ENCODE results near the gene KRTAP4-7. TPM values are rescaled to one million over a fixed set of nuclear protein-coding genes. Genes with fewer than 3 reads are reported as not detected.

KRTAP4-7 gene
- polyA plus RNA-seq, 2 of the 4 experiments (the other 2 are of a cell fraction) = not detected

- ChIA-PET POLR2A (no interaction called here), CTCF (no interaction called here)
- DNase-seq (ENCODE audit: low read depth in 1 of 2, low spot score in 1 of 2) = no peak
- Histone ChIP-seq H3K27ac (no peak overlapping the region), H3K9me3 (no peaks in the 10 kb centered on the region), H3K4me1 (no peaks in the 10 kb centered on the region), H3K4me3 (no peak overlapping the region), H3K4me2 (no peak overlapping the region)
- no peak for FAIRE-seq
- WGBS (ENCODE audit: missing lambda C conversion rate) = 91% methylated on average over 2 of the region's 2 CpGs
- ATAC-seq = no peak
- TF ChIP-seq MAFK (IDR thresholded peaks at IDR 0.05; ENCODE audit: partially characterized antibody) (peak; percentile 55), HDAC2 (IDR thresholded peaks at IDR 0.05) (no peak)
Observed at GRCh38 chr17:41125064-41125463, 41.1 kb downstream of the KRTAP4-7 start.

- FAIRE-seq (no peak), ATAC-seq (no peak), DNase-seq (ENCODE audit: low read depth in 1 of 2, low spot score in 1 of 2) (no peak)
- no peaks in the 10 kb centered on the region for H3K4me1 ChIP-seq
- H3K9me3 ChIP-seq = no peaks in the 10 kb centered on the region
- ChIA-PET POLR2A (no interaction called here), CTCF (no interaction called here)
- TF ChIP-seq FOXS1 (CRISPR knock-in tag; IDR thresholded peaks at IDR 0.05) (no peak), MYC (IDR thresholded peaks at IDR 0.05; ENCODE audit: borderline replicate concordance, low read length) (no peak), PHF8 (IDR thresholded peaks at IDR 0.05; ENCODE audit: borderline replicate concordance, low read depth) (no peak), KDM5A (IDR thresholded peaks at IDR 0.05) (no peak), ESRRA (IDR thresholded peaks at IDR 0.05; ENCODE audit: borderline replicate concordance, low read length) (no peak), MAZ (IDR thresholded peaks at IDR 0.05; ENCODE audit: borderline replicate concordance, low read depth, low read length) (no peak), CEBPB (IDR thresholded peaks at IDR 0.05) (no peak), SMC3 (IDR thresholded peaks at IDR 0.05) (no peak), BHLHE40 (IDR thresholded peaks at IDR 0.05; ENCODE audit: low read depth, low read length) (no peak), FOSB (CRISPR knock-in tag; IDR thresholded peaks at IDR 0.05) (no peak), GATA3 (IDR thresholded peaks at IDR 0.05; ENCODE audit: borderline replicate concordance) (no peak), CBX8 (IDR thresholded peaks at IDR 0.05) (no peak), NFE2L2 (conservative IDR thresholded peaks at IDR 0.05; ENCODE audit: low read length) (no peak), TP53 (CRISPR knock-in tag; IDR thresholded peaks at IDR 0.05) (no peak), HDAC2 (IDR thresholded peaks at IDR 0.05) (no peak), EHF (CRISPR knock-in tag; IDR thresholded peaks at IDR 0.05) (no peak)
- TF ChIP-seq, protein P1, sequence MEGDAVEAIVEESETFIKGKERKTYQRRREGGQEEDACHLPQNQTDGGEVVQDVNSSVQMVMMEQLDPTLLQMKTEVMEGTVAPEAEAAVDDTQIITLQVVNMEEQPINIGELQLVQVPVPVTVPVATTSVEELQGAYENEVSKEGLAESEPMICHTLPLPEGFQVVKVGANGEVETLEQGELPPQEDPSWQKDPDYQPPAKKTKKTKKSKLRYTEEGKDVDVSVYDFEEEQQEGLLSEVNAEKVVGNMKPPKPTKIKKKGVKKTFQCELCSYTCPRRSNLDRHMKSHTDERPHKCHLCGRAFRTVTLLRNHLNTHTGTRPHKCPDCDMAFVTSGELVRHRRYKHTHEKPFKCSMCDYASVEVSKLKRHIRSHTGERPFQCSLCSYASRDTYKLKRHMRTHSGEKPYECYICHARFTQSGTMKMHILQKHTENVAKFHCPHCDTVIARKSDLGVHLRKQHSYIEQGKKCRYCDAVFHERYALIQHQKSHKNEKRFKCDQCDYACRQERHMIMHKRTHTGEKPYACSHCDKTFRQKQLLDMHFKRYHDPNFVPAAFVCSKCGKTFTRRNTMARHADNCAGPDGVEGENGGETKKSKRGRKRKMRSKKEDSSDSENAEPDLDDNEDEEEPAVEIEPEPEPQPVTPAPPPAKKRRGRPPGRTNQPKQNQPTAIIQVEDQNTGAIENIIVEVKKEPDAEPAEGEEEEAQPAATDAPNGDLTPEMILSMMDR (IDR thresholded peaks at IDR 0.05) = no peak
- TF ChIP-seq, protein P2, sequence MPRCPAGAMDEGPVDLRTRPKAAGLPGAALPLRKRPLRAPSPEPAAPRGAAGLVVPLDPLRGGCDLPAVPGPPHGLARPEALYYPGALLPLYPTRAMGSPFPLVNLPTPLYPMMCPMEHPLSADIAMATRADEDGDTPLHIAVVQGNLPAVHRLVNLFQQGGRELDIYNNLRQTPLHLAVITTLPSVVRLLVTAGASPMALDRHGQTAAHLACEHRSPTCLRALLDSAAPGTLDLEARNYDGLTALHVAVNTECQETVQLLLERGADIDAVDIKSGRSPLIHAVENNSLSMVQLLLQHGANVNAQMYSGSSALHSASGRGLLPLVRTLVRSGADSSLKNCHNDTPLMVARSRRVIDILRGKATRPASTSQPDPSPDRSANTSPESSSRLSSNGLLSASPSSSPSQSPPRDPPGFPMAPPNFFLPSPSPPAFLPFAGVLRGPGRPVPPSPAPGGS (IDR thresholded peaks at IDR 0.05) = no peak
- TF ChIP-seq, protein P3, sequence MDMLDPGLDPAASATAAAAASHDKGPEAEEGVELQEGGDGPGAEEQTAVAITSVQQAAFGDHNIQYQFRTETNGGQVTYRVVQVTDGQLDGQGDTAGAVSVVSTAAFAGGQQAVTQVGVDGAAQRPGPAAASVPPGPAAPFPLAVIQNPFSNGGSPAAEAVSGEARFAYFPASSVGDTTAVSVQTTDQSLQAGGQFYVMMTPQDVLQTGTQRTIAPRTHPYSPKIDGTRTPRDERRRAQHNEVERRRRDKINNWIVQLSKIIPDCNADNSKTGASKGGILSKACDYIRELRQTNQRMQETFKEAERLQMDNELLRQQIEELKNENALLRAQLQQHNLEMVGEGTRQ (IDR thresholded peaks at IDR 0.05) = no peak
- TF ChIP-seq, protein P4, sequence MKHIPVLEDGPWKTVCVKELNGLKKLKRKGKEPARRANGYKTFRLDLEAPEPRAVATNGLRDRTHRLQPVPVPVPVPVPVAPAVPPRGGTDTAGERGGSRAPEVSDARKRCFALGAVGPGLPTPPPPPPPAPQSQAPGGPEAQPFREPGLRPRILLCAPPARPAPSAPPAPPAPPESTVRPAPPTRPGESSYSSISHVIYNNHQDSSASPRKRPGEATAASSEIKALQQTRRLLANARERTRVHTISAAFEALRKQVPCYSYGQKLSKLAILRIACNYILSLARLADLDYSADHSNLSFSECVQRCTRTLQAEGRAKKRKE (CRISPR knock-in tag; IDR thresholded peaks at IDR 0.05; ENCODE audit: low read depth) = no peak
- no peak overlapping the region for H3K27ac ChIP-seq
- 49% methylated on average over 3 of the region's 3 CpGs for WGBS (ENCODE audit: missing lambda C conversion rate)
- H3K4me3 ChIP-seq = no peak overlapping the region
- H3K4me2 ChIP-seq = no peak overlapping the region
Observed at GRCh38 chr17:41126412-41126811, 42.5 kb downstream of the KRTAP4-7 start.

GRCh38 chr17:41127371-41127770 lies 43.4 kb downstream of the KRTAP4-7 start:
- ChIA-PET POLR2A (no interaction called here), CTCF (no interaction called here)
- FAIRE-seq (peak; percentile 92), DNase-seq (ENCODE audit: low read depth in 1 of 2, low spot score in 1 of 2) (no peak), ATAC-seq (no peak)
- Histone ChIP-seq H3K4me2 (no peak overlapping the region), H3K4me1 (0 out of 3 replicates have a peak, but pooled peaks cover 6% of the 10 kb centered on the region), H3K27ac (no peak overlapping the region), H3K9me3 (no peaks in the 10 kb centered on the region), H3K4me3 (no peak overlapping the region)
- TF ChIP-seq CHD2 (IDR thresholded peaks at IDR 0.05; ENCODE audit: low read length, partially characterized antibody) (no peak), SREBF2 (IDR thresholded peaks at IDR 0.05) (no peak), EHF (CRISPR knock-in tag; IDR thresholded peaks at IDR 0.05) (no peak)
- TF ChIP-seq, protein P4 (CRISPR knock-in tag; IDR thresholded peaks at IDR 0.05; ENCODE audit: low read depth) = no peak
- TF ChIP-seq, protein P5, sequence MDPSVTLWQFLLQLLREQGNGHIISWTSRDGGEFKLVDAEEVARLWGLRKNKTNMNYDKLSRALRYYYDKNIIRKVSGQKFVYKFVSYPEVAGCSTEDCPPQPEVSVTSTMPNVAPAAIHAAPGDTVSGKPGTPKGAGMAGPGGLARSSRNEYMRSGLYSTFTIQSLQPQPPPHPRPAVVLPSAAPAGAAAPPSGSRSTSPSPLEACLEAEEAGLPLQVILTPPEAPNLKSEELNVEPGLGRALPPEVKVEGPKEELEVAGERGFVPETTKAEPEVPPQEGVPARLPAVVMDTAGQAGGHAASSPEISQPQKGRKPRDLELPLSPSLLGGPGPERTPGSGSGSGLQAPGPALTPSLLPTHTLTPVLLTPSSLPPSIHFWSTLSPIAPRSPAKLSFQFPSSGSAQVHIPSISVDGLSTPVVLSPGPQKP (IDR thresholded peaks at IDR 0.05; ENCODE audit: low read depth, low read length) = no peak
- 85% methylated on average over 1 of the region's 1 CpG for WGBS (ENCODE audit: missing lambda C conversion rate)
